Transverse colon (tissue), 4 donors: ENCODE measurements around the gene RPGR. TPM values are rescaled to one million over a fixed set of nuclear protein-coding genes. Genes with fewer than 3 reads are reported as not detected.

ENCODE experiments used
- DNase-seq: peaks from one replicate; pipeline ENCODE4 v3.0.0-alpha.2; 2019
- H3K27ac ChIP-seq, 4 donors: fragments of 200-600 bp; sonication (generic); 2 replicates each; pipeline ENCODE4 v1.5.1; 2016 to 2018; ENCODE audit warnings: inconsistent platforms in 4 of 4
- H3K27me3 ChIP-seq: fragments of 200-600 bp; sonication (generic); 2 replicates; pipeline ENCODE4 v1.5.1; 2017; ENCODE audit warnings: inconsistent platforms
- H3K36me3 ChIP-seq, 4 donors: fragments of 200-600 bp; sonication (generic); 2 replicates each; pipeline ENCODE4 v1.5.1; 2017 to 2019; ENCODE audit warnings: inconsistent platforms in 4 of 4
- H3K4me1 ChIP-seq, 4 donors: fragments of 200-600 bp; sonication (generic); 2 replicates each; pipeline ENCODE4 v1.5.1; 2017 to 2020; ENCODE audit warnings: inconsistent platforms in 4 of 4
- H3K4me3 ChIP-seq, 4 donors: fragments of 200-600 bp; sonication (generic); 1 replicate in 1 of 4; 2 replicates in 3 of 4; pipeline versions ENCODE4 v1.5.1 to v1.6.1; 2017 to 2019; ENCODE audit warnings: inconsistent platforms in 4 of 4
- H3K9me3 ChIP-seq, 2 donors: fragments of 200-600 bp; sonication (generic); 2 replicates each; pipeline ENCODE4 v1.5.1; 2017 to 2019; ENCODE audit warnings: inconsistent platforms in 2 of 2
- EP300 ChIP-seq: sonication (generic); formaldehyde crosslinking; IDR thresholded peaks from one replicate; pipeline ENCODE4 v1.6.1; 2017; ENCODE audit warnings: antibody characterized with exemption, low read depth
- POLR2A ChIP-seq: fragments of 450-650 bp; IDR thresholded peaks from one replicate; pipeline ENCODE4 v1.6.1; 2016; ENCODE audit warnings: antibody characterized with exemption, mild to moderate bottlenecking, moderate library complexity
- POLR2AphosphoS5 ChIP-seq, 3 donors: sonication (generic); formaldehyde crosslinking; IDR thresholded peaks; one replicate each; pipeline ENCODE4 v1.6.1; 2016; ENCODE audit warnings: antibody characterized with exemption in 3 of 3
- WGBS, 2 donors: methylation state at CpG; one replicate each; pipeline ENCODE4 v1.1.5; 2018; ENCODE audit warnings: low coverage in 1 of 2; 5-methylcytosine and 5-hydroxymethylcytosine counted together
- in situ Hi-C, 4 donors: fragments of 200-750 bp; cut with MboI; loops; one replicate each; pipeline versions ENCODE4 v1.15.0 to v1.15.1; 2017; ENCODE audit warnings: low sequenced_read_pairs in 3 of 4, low pct_ligation_motif_present in 1 of 4, low pct_unique_long_range_greater_than_20kb in 1 of 4
- intact Hi-C: fragments of 100-400 bp; cut with DNase I; formaldehyde crosslinking; loops from one replicate; pipeline ENCODE4 v1.15.1; 2023; ENCODE audit warnings: low total_unique reads
- small RNA-seq, 4 donors: library from RNA; depleted of rRNA; stranded (forward); fragments of <200 nt; gene quantifications; one replicate each; pipeline ENCODE3, GENCODE V24; 2016
- total RNA-seq, 4 donors: library from RNA; depleted of rRNA; stranded (reverse); fragments of >200 nt; gene quantifications; one replicate each; pipeline ENCODE4 v1.1.0, GENCODE V29; 2016
- TF ChIP-seq, protein P1 (sequence below), 5 experiments: fragments of 200-600 bp in 3 of 5; fragments of 450-650 bp in 2 of 5; sonication (generic) in 3 of 5; IDR thresholded peaks; 1 replicate in 2 of 5; 2 replicates in 3 of 5; pipeline ENCODE4 v1.5.1; 2016 to 2017; ENCODE audit warnings: antibody characterized with exemption in 5 of 5, inconsistent platforms in 3 of 5, mild to moderate bottlenecking in 2 of 5, moderate library complexity in 1 of 5

Gene RPGR
- total RNA-seq, 4 donors from 2014 or later: 11.9 to 33.3 (median 23.7) TPM

DNA sequence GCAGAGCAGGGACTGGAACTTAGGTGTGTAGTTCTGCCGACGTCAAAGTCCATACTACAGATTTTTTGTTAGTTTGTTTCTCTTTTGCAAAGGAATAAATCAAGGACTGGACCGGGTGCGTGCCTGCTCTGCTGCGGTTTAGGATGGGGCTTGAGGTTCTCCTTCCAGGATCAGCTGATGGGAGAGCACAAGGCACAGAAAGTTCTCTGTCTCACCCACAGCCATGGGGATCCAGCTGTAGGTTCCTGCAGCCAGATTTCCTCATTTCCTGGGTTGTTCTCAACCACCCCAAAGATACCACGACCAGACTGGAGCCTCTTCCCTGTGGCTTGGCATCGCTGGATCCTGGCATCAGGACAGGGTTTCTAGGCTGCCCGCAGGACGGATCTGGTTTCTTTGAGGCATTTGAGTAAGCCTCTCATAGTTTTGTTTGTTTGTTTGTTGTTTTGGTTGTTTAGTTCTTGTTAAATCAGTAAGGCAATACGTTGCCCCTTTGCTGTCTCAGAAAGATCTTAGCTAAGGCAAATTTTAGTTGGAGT is 105.8 kb downstream of the RPGR start:
- no peaks in the 10 kb centered on the region for H3K9me3 ChIP-seq
- in situ Hi-C loops (no loop called here), intact Hi-C loops (no loop called here)
- H3K27ac ChIP-seq: peak overlapping the region; percentile 11 to 69 (median 49)
- H3K4me3 ChIP-seq: peak overlapping the region in 1 of 4 donors; percentile 61
- TF ChIP-seq POLR2A (no peak), EP300 (no peak), POLR2AphosphoS5 (IDR thresholded peaks at IDR 0.05) (no peak)
- TF ChIP-seq, protein P1, sequence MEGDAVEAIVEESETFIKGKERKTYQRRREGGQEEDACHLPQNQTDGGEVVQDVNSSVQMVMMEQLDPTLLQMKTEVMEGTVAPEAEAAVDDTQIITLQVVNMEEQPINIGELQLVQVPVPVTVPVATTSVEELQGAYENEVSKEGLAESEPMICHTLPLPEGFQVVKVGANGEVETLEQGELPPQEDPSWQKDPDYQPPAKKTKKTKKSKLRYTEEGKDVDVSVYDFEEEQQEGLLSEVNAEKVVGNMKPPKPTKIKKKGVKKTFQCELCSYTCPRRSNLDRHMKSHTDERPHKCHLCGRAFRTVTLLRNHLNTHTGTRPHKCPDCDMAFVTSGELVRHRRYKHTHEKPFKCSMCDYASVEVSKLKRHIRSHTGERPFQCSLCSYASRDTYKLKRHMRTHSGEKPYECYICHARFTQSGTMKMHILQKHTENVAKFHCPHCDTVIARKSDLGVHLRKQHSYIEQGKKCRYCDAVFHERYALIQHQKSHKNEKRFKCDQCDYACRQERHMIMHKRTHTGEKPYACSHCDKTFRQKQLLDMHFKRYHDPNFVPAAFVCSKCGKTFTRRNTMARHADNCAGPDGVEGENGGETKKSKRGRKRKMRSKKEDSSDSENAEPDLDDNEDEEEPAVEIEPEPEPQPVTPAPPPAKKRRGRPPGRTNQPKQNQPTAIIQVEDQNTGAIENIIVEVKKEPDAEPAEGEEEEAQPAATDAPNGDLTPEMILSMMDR (IDR thresholded peaks at IDR 0.05): no peak
- WGBS, 2 donors: 68% methylated on average over 10 of the region's 10 CpGs; no CpG with 5 or more reads in 1 of the 2 donors
- peaks cover 6% of the 10 kb centered on the region for H3K27me3 ChIP-seq
- no peak for DNase-seq
- no peaks in the 10 kb centered on the region for H3K36me3 ChIP-seq
- peaks cover 0 to 5% (median 0%) of the 10 kb centered on the region in 4 donors for H3K4me1 ChIP-seq

GRCh38 chrX:38220415-38221390 is 106.6 kb downstream of the RPGR start, which contains the start of gene SRPX:
Gene SRPX (minus strand): TSS chrX:38220871. CDS start chrX:38220792, 79 bp downstream.
- in situ Hi-C loops: no loop called here
- peaks cover 0 to 5% (median 0%) of the 10 kb centered on the region in 4 donors for H3K4me1 ChIP-seq
- no peaks in the 10 kb centered on the region for H3K9me3 ChIP-seq
- no peaks in the 10 kb centered on the region for H3K36me3 ChIP-seq
- intact Hi-C loops: no loop called here
- peak within 1 kb of the TSS; percentile 45 to 69 (median 52) for H3K27ac ChIP-seq
- WGBS, 2 donors: 62% methylated on average over 76 of the region's 76 CpGs; no CpG with 5 or more reads in 1 of the 2 donors
- peak within 1 kb of the TSS; percentile 2 to 61 (median 40) for H3K4me3 ChIP-seq
- peaks cover 6% of the 10 kb centered on the region for H3K27me3 ChIP-seq
- no peak for TF ChIP-seq POLR2A
- TF ChIP-seq POLR2AphosphoS5 (IDR thresholded peaks at IDR 0.05): no peak
- DNase-seq: no peak

DNA sequence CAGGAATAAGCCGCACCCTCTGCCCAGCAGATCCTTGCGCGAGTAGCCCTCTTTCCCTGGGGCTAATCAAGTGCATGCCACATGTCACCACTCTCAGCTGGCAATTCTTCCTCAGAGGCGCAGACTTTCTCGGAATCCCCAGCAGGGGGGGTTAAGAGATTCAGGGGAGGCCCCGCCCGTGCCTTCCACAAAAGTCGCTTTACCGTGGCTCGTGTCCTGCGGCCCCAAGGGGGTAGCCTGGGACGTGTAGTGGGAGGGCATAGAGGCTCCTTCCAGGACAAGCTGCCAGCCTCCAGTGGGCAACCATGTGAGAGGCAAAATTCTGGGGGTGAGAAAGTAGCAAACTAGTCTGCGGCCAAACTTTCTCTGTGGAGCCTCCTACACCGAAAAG is 107.3 kb downstream of the RPGR start:
- 37% methylated on average over 14 of the region's 14 CpGs; no CpG with 5 or more reads in 1 of the 2 donors for WGBS, 2 donors
- Histone ChIP-seq H3K27ac (peak overlapping the region; percentile 45 to 69 (median 52)), H3K4me1 (peaks cover 0 to 5% (median 0%) of the 10 kb centered on the region in 4 donors), H3K36me3 (no peaks in the 10 kb centered on the region), H3K4me3 (peak overlapping the region; percentile 2 to 61 (median 40)), H3K27me3 (peaks cover 6% of the 10 kb centered on the region), H3K9me3 (no peaks in the 10 kb centered on the region)
- intact Hi-C loops (no loop called here), in situ Hi-C loops (no loop called here)
- DNase-seq: peak; percentile 27
- TF ChIP-seq, protein P1 (IDR thresholded peaks at IDR 0.05): peak in 4 of 5 experiments; percentile 12 to 23 (median 14)
- TF ChIP-seq EP300: no peak

Small RNAs within 50 kb of the gene (small RNA-seq; reads per million reads assigned to genes)
- 0 reads per million in 4 donors for gene RF00322

Other genes with a start within 250 kb of the RPGR start
- 10 to 100 TPM; 16.1 to 43.6 (median 38.6) TPM for gene SRPX, start 106.6 kb downstream of the RPGR start, total RNA-seq
- gene OTC, start 25.1 kb upstream of the RPGR start, total RNA-seq: 1 to 10 TPM in 1 of 4 donors, under 1 TPM in 1, not detected in 2; 0.95 to 1.4 TPM
- 100 to 1,000 TPM in 3 of 4 donors, 10 to 100 TPM in 1; 26.9 to 170 (median 134) TPM for gene TSPAN7, start 234.0 kb upstream of the RPGR start, total RNA-seq